Ishikawa (cell line): ENCODE data around the gene MAP2K3.

Experiments
- CEBPB ChIP-seq: IDR thresholded peaks from 2 replicates; pipeline ENCODE4 v1.6.1; 2012
- CREB1 ChIP-seq: IDR thresholded peaks from 2 replicates; pipeline ENCODE4 v1.6.1; 2012; ENCODE audit warnings: low read depth
- EGR1 ChIP-seq: IDR thresholded peaks from 2 replicates; pipeline ENCODE4 v1.6.1; 2012
- EP300 ChIP-seq: IDR thresholded peaks from 2 replicates; pipeline ENCODE4 v1.6.1; 2012; ENCODE audit warnings: borderline replicate concordance
- FOXM1 ChIP-seq: IDR thresholded peaks from 2 replicates; pipeline ENCODE4 v1.6.1; 2012; ENCODE audit warnings: low read depth, borderline replicate concordance
- MAX ChIP-seq: IDR thresholded peaks from 2 replicates; pipeline ENCODE4 v1.6.1; 2012
- NFIC ChIP-seq: IDR thresholded peaks from 2 replicates; pipeline ENCODE4 v1.6.1; 2012
- RAD21 ChIP-seq: IDR thresholded peaks from 2 replicates; pipeline ENCODE4 v1.6.1; 2012; ENCODE audit warnings: low read depth
- REST ChIP-seq: IDR thresholded peaks from 2 replicates; pipeline ENCODE4 v1.6.1; 2012; ENCODE audit warnings: low read depth, mild to moderate bottlenecking
- TAF1 ChIP-seq: IDR thresholded peaks from 2 replicates; pipeline ENCODE4 v1.6.1; 2012; ENCODE audit warnings: low read depth, mild to moderate bottlenecking
- TCF12 ChIP-seq: IDR thresholded peaks from 2 replicates; pipeline ENCODE4 v1.6.1; 2012; ENCODE audit warnings: low read depth
- TEAD4 ChIP-seq: IDR thresholded peaks from 2 replicates; pipeline ENCODE4 v1.6.1; 2012
- USF1 ChIP-seq: IDR thresholded peaks from 2 replicates; pipeline ENCODE4 v1.6.1; 2012
- YY1 ChIP-seq: IDR thresholded peaks from 2 replicates; pipeline ENCODE4 v1.6.1; 2012; ENCODE audit warnings: low read depth
- ZBTB7A ChIP-seq: IDR thresholded peaks from 2 replicates; pipeline ENCODE4 v1.6.1; 2012; ENCODE audit warnings: low read depth

The MAP2K3 gene

GRCh38 chr17:21250854-21251253 is 33.7 kb upstream of the MAP2K3 start:
- TF ChIP-seq REST (no peak), NFIC (no peak), ZBTB7A (no peak), RAD21 (no peak), CEBPB (no peak), YY1 (no peak), EGR1 (no peak), FOXM1 (no peak), CREB1 (no peak), MAX (no peak)

GRCh38 chr17:21251337-21252010 is 33.0 kb upstream of the MAP2K3 start:
- TF ChIP-seq REST (no peak), MAX (no peak), EP300 (no peak), TEAD4 (no peak), YY1 (no peak), CEBPB (no peak), NFIC (no peak), USF1 (no peak), EGR1 (no peak), TAF1 (no peak), RAD21 (no peak), ZBTB7A (no peak)

GRCh38 chr17:21252289-21252795 is 32.2 kb upstream of the MAP2K3 start:
- TF ChIP-seq YY1 (no peak), CEBPB (no peak), TCF12 (no peak), RAD21 (no peak), FOXM1 (no peak), NFIC (no peak), TAF1 (no peak), EGR1 (no peak), ZBTB7A (no peak), EP300 (no peak)

- TF ChIP-seq CEBPB (no peak), ZBTB7A (peak; percentile 28; the same call in 1 of the 2 replicates), TAF1 (peak; percentile 50; the same call in 1 of the 2 replicates), FOXM1 (no peak), REST (no peak), EP300 (0 out of 2 replicates have a peak, but pooled peaks have one; percentile 14), TCF12 (peak; percentile 16; the same call in 1 of the 2 replicates), MAX (peak; percentile 82; the same call in 1 of the 2 replicates), USF1 (peak; percentile 99), TEAD4 (peak; percentile 80)
These were observed 31.5 kb upstream of the MAP2K3 start, which contains the start of gene NATD1 for GRCh38 chr17:21252796-21253645. Gene NATD1 (minus strand): TSS chr17:21253410. CDS start chr17:21253264, 146 bp downstream.
